Fibroblast of the aortic adventitia (primary cell): ENCODE measurements around the gene CREB5. TPM values are rescaled to one million over a fixed set of nuclear protein-coding genes. Genes with fewer than 3 reads are reported as not detected.

Source experiments
- DNase-seq: peaks from one replicate; pipeline ENCODE4 v3.0.0-alpha.2; 2010; ENCODE audit warnings: low read depth
- H3K4me3 ChIP-seq: 2 replicates; pipeline ENCODE4 v1.5.1; 2011; ENCODE audit warnings: low read depth, mild to moderate bottlenecking, control low read depth, low read length, moderate library complexity
- CTCF ChIP-seq: IDR thresholded peaks from 2 replicates; pipeline ENCODE4 v1.5.1; 2011; ENCODE audit warnings: mild to moderate bottlenecking, low read length, control low read depth, inconsistent platforms; ENCODE audit not compliant: insufficient read depth
- total RNA-seq: library from RNA; depleted of rRNA; stranded (reverse); fragments of >200 nt; gene quantifications from 2 replicates; pipeline ENCODE4 v1.2.3, GENCODE V29; 2012; ENCODE audit warnings: low replicate concordance

Gene CREB5
- total RNA-seq, 1 donor = 5.2 TPM

DNA sequence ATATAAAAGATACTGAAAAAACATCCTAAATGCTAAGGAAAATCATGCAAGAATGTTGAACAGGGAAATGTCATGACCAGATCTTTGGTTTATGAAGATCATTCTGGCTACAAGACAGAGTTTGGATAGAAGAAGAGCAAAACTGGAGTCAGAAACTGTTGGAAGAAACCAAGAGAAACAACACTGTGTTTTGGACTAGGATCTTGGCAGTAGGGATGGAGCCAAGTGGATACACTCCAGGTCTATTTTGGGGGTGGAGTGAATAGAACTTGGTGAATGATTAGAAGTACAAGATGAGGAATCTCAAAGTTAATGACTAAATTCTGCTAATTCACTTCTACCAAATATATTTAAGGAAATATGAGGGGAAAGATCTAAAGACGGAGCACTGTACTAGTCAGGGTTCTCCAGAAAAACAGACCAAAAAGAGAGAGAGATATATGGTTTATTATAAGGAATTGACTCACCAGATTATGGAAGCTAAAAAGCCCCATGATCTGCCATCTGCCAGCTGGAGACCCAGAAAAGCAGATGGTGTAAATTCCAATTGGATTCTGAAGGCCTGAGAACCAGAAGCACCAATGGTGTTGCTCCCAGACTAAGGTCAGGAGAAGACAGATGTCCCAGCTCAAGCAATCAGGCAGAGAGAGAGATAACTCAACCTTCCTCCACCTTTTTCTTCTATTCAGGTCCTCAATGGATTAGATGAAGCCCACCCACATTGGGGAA, 290.9 kb downstream of the CREB5 start:
- peak; percentile 15 for DNase-seq
- H3K4me3 ChIP-seq = no peak overlapping the region
- TF ChIP-seq CTCF = no peak

DNA sequence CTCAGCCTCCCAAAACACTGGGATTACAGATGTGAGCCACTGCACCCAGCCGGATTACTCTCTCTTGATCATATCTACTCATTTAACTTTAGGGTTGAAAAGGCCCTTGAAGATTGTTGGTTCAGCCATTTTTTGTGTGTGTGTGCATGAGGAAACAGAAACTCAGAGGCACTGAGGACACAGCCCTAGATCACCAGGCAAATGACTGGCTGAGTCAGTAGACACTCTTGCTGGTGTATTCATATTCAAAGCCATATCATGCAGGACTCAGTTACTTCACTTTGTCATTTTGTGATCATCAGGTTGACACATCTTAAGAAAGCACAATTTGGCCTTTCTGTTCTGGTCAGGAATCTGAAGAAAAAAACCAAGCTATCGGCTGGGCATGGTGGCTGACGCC, 292.4 kb downstream of the CREB5 start:
- no peak for DNase-seq
- no peak for TF ChIP-seq CTCF
- no peak overlapping the region for H3K4me3 ChIP-seq

- no peak for TF ChIP-seq CTCF
- no peak overlapping the region for H3K4me3 ChIP-seq
- no peak for DNase-seq
These were observed 293.0 kb downstream of the CREB5 start for GRCh38 chr7:28705350-28705749.

DNA sequence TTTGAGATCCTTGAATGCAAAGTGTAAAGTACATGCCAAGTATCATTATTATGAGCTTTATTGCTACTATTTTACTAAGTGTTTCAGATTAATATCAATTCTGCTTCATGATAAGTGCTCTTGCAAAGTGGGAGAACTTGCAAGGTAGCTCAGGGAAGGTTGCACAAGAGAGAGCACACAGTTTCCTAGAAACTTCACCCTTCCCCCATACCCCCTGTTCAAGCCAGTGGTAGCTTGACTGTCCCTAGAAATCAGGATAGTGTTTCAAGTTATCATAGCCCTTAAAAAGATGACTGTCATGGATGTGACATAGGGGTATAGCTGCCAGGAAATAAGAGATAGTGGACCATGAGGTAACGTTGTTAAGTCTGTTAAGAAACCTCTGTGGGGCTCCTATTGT, 294.3 kb downstream of the CREB5 start:
- no peak for TF ChIP-seq CTCF
- no peak for DNase-seq
- no peak overlapping the region for H3K4me3 ChIP-seq

GRCh38 chr7:28707291-28707690, 295.0 kb downstream of the CREB5 start:
- no peak overlapping the region for H3K4me3 ChIP-seq
- DNase-seq = no peak
- no peak for TF ChIP-seq CTCF

DNA sequence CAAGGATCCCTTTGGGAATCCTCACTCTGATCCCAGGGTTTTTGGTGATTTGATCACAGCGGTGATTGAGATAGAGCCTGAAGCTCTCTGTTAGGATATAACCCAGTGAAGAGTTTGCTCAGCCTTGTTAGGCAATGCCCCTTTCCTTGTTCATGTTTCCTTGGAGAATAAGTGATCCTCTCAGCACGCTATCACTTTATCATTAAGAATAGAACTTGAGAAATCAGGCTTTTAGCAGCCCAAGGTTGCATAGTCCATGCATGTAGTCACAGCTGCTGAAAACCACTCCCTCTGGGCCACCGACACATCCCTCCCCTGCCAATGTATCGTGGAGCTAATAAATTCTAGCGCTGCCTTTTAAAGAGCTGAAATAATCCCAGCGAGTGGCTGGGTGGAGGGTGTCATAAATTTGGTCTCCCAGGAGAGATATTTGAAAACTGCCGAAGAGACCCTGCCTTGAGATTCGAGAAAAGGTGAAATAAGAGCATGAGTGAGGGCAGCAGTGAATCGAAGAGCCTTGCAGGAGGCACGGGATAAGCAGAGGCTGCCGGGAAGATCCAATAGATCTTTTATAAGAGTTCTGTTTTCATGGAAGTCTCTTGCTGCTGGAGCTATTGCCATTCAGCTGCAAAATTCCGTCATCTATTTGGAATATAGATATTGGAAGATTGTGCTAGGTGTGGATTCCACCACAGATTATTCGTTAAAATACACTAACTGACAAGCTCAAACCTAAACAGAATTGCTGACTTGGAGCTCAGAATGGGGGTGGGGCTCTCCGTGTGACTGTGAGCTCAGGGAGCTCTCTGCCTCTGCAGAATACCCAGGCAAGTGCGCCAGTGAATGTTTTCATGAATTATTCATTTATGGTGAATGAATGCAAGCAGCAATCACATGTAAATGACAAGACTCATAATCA, 296.0 kb downstream of the CREB5 start:
- DNase-seq = peak; percentile 84
- TF ChIP-seq CTCF = no peak
- H3K4me3 ChIP-seq = peak overlapping the region; percentile 26
